Activated T-cell treated with anti-CD3 and anti-CD28 coated beads, Interleukin-2, amount 50 U/mL, for 72 hours (primary cell): ENCODE data around the gene KY. TPM values are rescaled to one million over a fixed set of nuclear protein-coding genes. Genes with fewer than 3 reads are reported as not detected.

Experiments used
- ATAC-seq, 2 donors: fragments of 150-1000 bp; cut with Tn5 transposase; replicated peaks in 1 of 2; 2 replicates each; pipeline ENCODE4 v1.10.0; 2021; ENCODE audit warnings: moderate library complexity in 2 of 2, mild to moderate bottlenecking in 1 of 2
- DNase-seq, 2 donors: peaks; one replicate each; pipeline ENCODE4 v3.0.0; 2021 to 2022; ENCODE audit warnings: mixed read lengths in 1 of 2
- H3K27ac Mint-ChIP-seq: one replicate; pipeline ENCODE4 v1.8.0; 2022; ENCODE audit warnings: mild to moderate bottlenecking, moderate library complexity, mixed read lengths
- H3K27me3 Mint-ChIP-seq: one replicate; pipeline ENCODE4 v1.8.0; 2022; ENCODE audit warnings: low read depth, mixed read lengths
- H3K36me3 Mint-ChIP-seq, 2 donors: one replicate each; pipeline ENCODE4 v1.8.0; 2022; ENCODE audit warnings: mixed read lengths in 2 of 2, mild to moderate bottlenecking in 1 of 2; ENCODE audit not compliant: insufficient read depth in 2 of 2
- H3K4me1 Mint-ChIP-seq: one replicate; pipeline ENCODE4 v1.8.0; 2022; ENCODE audit warnings: low read depth, mixed read lengths
- H3K4me3 Mint-ChIP-seq, 2 donors: one replicate each; pipeline ENCODE4 v1.8.0; 2022; ENCODE audit warnings: mild to moderate bottlenecking in 2 of 2, mixed read lengths in 2 of 2, moderate library complexity in 2 of 2
- H3K9me3 Mint-ChIP-seq, 2 donors: one replicate each; pipeline ENCODE4 v1.8.0; 2022; ENCODE audit warnings: mixed read lengths in 2 of 2
- total RNA-seq, 2 donors: library from RNA; stranded (reverse); gene quantifications; one replicate each; pipeline ENCODE4 v1.2.3, GENCODE V29; 2022

Gene KY
- total RNA-seq, 2 donors from 2014 or later: not detected

DNA sequence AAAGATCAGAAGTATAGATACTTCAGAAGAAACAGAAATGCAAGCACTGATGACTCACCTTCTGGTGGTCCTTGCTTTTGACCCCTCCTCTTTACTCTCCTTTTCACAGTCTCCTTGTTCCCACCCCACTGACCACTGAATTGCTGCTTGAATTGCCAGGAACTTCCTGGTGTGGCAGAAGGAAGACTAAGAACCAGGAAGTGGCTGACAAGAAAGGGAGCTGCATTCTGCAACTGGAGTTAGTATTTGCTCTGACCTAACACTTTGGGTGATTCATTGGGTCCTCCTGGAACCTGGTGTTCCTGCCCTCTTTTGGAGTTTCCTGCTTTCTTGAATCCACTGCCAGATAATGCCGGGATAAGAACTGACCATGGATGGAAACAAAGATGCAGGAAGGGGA lies 23.0 kb downstream of the KY start:
- no peak overlapping the region for H3K27ac Mint-ChIP-seq
- H3K4me3 Mint-ChIP-seq: no peak overlapping the region
- no peaks in the 10 kb centered on the region for H3K4me1 Mint-ChIP-seq
- peaks cover 3 to 6% of the 10 kb centered on the region in 2 donors for H3K9me3 Mint-ChIP-seq
- H3K27me3 Mint-ChIP-seq: peaks cover 13% of the 10 kb centered on the region
- peaks cover 0 to 2% of the 10 kb centered on the region in 2 donors for H3K36me3 Mint-ChIP-seq
- DNase-seq (no peak), ATAC-seq (no peak)

- Mint-ChIP-seq H3K36me3 (peaks cover 0 to 2% of the 10 kb centered on the region in 2 donors), H3K27me3 (no peaks in the 10 kb centered on the region), H3K27ac (no peak overlapping the region), H3K4me1 (no peaks in the 10 kb centered on the region), H3K4me3 (no peak overlapping the region), H3K9me3 (peaks cover 1 to 5% of the 10 kb centered on the region in 2 donors)
- DNase-seq (no peak), ATAC-seq (no peak)
Observed at GRCh38 chr3:134625885-134626741, 24.7 kb downstream of the KY start.

- H3K4me1 Mint-ChIP-seq: no peaks in the 10 kb centered on the region
- H3K36me3 Mint-ChIP-seq: no peaks in the 10 kb centered on the region
- no peak overlapping the region for H3K27ac Mint-ChIP-seq
- H3K4me3 Mint-ChIP-seq: no peak overlapping the region
- no peaks in the 10 kb centered on the region for H3K9me3 Mint-ChIP-seq
- DNase-seq (no peak), ATAC-seq (no peak)
- H3K27me3 Mint-ChIP-seq: no peaks in the 10 kb centered on the region
Observed at GRCh38 chr3:134625462-134625861, 25.4 kb downstream of the KY start.

- no peak overlapping the region for H3K27ac Mint-ChIP-seq
- H3K4me1 Mint-ChIP-seq: no peaks in the 10 kb centered on the region
- ATAC-seq: no peak
- no peaks in the 10 kb centered on the region for H3K27me3 Mint-ChIP-seq
- H3K9me3 Mint-ChIP-seq: no peaks in the 10 kb centered on the region
- no peak for DNase-seq
- H3K36me3 Mint-ChIP-seq: no peaks in the 10 kb centered on the region
- H3K4me3 Mint-ChIP-seq: no peak overlapping the region
Observed at GRCh38 chr3:134624537-134625287, 26.1 kb downstream of the KY start.

DNA sequence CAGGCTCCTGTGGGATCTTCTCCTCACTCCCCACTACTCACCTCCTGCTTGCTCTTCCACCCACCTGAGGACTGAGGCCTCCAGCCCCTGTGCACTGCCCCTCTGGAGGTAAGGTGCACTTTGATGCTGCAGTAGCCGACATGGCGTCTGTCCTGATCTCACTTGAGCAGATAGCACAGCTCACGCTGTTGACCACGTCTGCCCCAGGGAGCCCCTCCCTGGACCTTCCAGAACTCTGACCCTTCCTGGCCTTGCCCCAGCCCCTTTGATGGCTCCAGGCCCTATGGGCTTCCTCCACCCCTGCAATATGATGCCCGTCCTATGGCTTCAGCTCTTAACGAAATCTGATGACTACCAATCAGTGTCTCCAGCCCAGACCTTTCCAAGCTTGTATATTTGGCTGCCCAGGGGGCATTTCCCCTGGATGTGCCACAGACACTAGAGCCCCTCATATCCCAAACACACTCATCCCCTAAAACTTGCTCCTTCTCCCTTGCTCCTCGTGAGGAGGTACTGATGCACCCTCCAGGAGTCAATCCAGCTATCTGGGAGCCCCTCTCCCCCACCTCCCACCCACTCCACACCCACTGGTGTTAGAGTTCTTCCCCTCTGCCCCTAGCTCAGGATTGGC lies 27.1 kb downstream of the KY start:
- no peaks in the 10 kb centered on the region for H3K27me3 Mint-ChIP-seq

DNA sequence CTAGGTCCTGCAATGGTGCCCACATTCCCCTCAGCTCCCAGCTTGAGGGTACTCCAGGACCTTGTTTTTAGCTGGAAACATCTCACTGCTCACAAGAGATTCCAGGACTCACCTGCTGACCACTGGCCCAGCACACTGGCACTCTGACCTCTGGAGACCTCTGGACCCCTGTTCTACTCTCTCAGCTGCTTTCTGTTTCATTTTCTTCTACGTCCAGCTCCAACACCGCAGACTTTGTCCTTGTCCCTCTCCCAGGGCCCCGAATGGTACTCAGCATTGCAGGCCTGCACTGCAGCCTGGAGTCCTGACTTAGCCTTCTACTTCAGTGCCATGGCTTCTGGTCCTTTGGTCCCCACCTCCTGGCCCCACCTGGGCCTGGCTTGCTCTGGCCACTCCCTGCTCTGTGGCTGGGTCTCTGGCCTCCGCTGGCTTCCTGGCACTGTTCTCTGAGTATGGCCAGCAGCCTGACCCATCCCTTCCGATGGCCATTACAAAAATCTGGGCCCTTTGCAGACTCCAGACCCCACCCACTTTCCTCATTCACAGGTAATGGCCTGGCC lies 27.9 kb downstream of the KY start:
- no peak overlapping the region for H3K27ac Mint-ChIP-seq
- H3K4me3 Mint-ChIP-seq: no peak overlapping the region
- ATAC-seq: no peak
- no peaks in the 10 kb centered on the region for H3K36me3 Mint-ChIP-seq
- DNase-seq: no peak
- H3K9me3 Mint-ChIP-seq: no peaks in the 10 kb centered on the region
- no peaks in the 10 kb centered on the region for H3K27me3 Mint-ChIP-seq
- no peaks in the 10 kb centered on the region for H3K4me1 Mint-ChIP-seq

More for the DNA sequence above, 27.1 kb downstream of the KY start:
- no peak overlapping the region for H3K27ac Mint-ChIP-seq
- no peak overlapping the region for H3K4me3 Mint-ChIP-seq
- H3K36me3 Mint-ChIP-seq: no peaks in the 10 kb centered on the region
- no peak for DNase-seq
- no peaks in the 10 kb centered on the region for H3K9me3 Mint-ChIP-seq
- no peak for ATAC-seq
- H3K4me1 Mint-ChIP-seq: no peaks in the 10 kb centered on the region

GRCh38 chr3:134621854-134622253 lies 29.0 kb downstream of the KY start:
- ATAC-seq: no peak
- no peaks in the 10 kb centered on the region for H3K36me3 Mint-ChIP-seq
- no peak overlapping the region for H3K4me3 Mint-ChIP-seq
- no peaks in the 10 kb centered on the region for H3K9me3 Mint-ChIP-seq
- DNase-seq: no peak
- H3K27ac Mint-ChIP-seq: no peak overlapping the region
- no peaks in the 10 kb centered on the region for H3K27me3 Mint-ChIP-seq
- no peaks in the 10 kb centered on the region for H3K4me1 Mint-ChIP-seq

- no peak overlapping the region for H3K27ac Mint-ChIP-seq
- H3K27me3 Mint-ChIP-seq: no peaks in the 10 kb centered on the region
- no peaks in the 10 kb centered on the region for H3K9me3 Mint-ChIP-seq
- no peaks in the 10 kb centered on the region for H3K4me1 Mint-ChIP-seq
- ATAC-seq (no peak), DNase-seq (no peak)
- H3K4me3 Mint-ChIP-seq: no peak overlapping the region
- H3K36me3 Mint-ChIP-seq: no peaks in the 10 kb centered on the region
Observed at GRCh38 chr3:134620476-134621115, 30.2 kb downstream of the KY start.

DNA sequence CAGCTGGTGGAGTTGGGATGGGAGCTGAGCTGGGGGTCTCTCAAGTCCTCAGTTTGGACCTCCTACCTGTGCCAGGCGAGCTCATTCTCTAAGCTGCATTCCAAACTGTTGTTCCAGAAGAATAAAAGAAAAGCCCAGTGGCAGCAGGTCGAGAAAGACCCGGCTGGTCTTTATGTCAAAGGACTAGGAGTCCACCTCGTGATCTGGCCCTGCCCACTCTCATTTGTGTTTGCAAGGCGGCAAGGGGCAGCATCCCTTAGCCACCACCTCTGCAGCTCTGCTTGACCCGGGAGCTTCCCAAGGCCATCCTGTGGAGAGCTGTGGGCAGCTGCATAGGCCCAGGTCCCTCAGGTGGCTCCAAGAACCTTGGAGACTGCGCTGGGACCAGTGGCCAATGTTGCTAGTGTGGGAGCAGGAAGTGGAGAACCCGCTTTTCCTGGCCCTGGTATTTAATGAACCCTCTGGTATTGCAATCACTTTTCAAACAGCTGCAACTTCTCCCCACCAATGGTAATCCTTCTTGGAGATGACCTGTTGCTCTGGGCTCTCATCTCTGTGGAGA lies 30.9 kb downstream of the KY start:
- H3K27ac Mint-ChIP-seq: no peak overlapping the region
- H3K9me3 Mint-ChIP-seq: no peaks in the 10 kb centered on the region
- H3K4me3 Mint-ChIP-seq: no peak overlapping the region
- H3K36me3 Mint-ChIP-seq: no peaks in the 10 kb centered on the region
- H3K4me1 Mint-ChIP-seq: no peaks in the 10 kb centered on the region
- DNase-seq (no peak), ATAC-seq (no peak)
- no peaks in the 10 kb centered on the region for H3K27me3 Mint-ChIP-seq

DNA sequence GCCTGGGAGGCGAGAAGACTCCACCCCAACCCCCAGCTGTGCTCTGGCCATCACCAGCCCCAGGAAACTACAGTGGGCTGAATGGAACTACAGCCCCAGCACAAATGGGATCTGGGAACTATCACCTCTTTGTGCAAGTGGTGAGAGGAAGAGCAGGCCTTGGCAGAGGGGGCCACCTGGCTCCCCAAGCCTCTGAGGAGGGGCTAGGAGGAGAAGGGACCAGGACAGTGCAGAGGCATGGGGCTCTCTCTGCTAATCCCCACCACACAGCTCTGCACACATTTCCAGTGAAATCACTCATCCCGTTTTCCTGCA lies 31.6 kb downstream of the KY start:
- Mint-ChIP-seq H3K27ac (no peak overlapping the region), H3K4me3 (no peak overlapping the region), H3K27me3 (no peaks in the 10 kb centered on the region), H3K36me3 (no peaks in the 10 kb centered on the region), H3K9me3 (no peaks in the 10 kb centered on the region), H3K4me1 (no peaks in the 10 kb centered on the region)
- ATAC-seq (no peak), DNase-seq (no peak)

DNA sequence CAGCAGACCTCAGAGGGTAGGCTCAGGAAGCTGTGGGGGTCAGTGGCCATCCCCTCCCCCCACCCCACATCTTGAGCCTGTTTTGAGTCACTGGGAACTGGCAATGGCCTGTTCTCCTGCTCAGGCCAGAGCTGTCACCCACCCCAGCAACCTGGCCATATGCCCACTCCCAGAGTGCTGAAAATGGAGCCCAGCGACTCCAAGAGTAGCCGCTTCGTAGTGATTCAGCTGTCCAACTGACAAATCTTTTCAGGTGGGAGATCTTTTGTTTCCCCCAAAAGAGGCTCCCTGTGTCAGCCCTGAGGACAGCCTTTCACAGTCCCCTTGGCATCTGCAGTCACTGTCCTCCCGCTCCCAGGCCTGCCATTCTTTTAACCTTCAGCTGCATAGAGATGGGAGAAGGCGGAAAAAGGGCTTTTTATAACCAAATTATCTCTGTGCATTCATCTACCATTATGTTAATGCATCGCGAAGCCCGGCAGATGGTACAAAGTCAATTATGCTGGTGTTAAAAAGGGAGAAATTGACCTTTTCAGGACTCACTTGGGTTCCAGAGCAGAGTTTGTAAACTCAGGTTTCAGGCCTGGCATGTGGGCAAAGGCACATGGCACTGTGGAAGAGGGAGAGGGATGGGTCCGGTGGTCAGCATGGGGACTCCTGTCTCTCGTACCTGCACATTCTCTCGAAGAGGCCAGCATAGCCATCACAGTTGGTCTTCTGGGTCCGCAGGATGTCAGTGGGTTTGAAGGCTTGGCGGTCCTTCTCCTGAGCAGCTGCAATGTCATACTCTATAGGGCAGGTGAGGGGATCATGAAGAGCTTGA lies 32.1 kb downstream of the KY start:
- Mint-ChIP-seq H3K9me3 (no peaks in the 10 kb centered on the region), H3K27me3 (no peaks in the 10 kb centered on the region), H3K36me3 (no peaks in the 10 kb centered on the region), H3K4me1 (no peaks in the 10 kb centered on the region), H3K4me3 (no peak overlapping the region), H3K27ac (no peak overlapping the region)
- ATAC-seq (no peak), DNase-seq (no peak)
